HG02970 (cell line): Measurements from ENCODE around the gene ZNF837.
A peak's percentile ranks its signal among the peaks of the same experiment; 100 is the strongest.
"Not testable (repeated sequence)": the region's sequence is repeated elsewhere in the genome, so short reads cannot be mapped to it uniquely, and the experiment has no call there.

Source experiments
- ATAC-seq: cut with Tn5 transposase; IDR thresholded peaks from one replicate; pipeline ENCODE4 v1.9.1; 2021; ENCODE audit warnings: mild to moderate bottlenecking, moderate library complexity, moderate number of reproducible peaks; ENCODE audit not compliant: unreplicated experiment, low FRiP score

ZNF837 gene

DNA sequence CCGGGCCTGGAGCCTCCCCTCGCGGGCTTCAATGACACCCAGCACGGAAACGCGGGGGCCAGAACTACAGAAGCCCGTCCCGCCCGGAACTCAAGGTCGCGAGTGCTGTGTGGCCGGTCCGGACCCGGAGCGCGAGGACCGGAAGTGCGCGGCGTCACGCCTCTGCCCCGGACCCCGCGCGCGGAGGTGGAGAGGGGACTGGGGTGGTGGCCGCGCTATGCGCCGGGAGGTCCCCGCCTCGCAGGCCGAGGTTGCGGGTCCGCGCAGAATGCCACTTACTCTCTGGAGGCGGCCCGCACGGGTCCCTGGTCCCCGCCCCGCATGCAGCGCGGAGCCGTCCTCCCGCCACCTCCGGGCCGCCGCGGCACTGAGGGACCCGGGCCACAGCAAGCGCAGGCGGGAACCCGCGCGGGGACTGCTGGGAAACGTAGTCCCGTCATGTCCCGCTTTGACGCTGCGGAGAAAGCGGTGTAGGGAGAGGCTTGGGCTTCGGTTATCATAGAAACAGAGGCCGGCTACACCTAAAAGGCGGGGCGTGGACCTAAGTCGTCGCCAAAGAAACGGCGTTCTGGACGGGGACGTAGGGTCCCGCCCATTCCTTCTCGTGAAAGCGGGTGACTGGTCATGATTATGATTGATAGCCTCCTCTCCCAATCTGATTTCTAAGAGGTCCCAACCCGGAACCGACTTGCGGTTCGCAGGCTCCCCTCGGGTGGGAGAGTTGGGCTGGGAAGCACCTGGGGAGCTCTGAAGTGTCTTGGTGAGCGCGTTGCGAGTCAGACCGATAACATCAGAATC, at the start of gene ZNF837:
TSS of gene ZNF837 (minus strand) at position 369 of the 798 bp plus-strand sequence. CDS start 11,698 bp downstream, outside the sequence.
- peak; percentile 78 for ATAC-seq

DNA sequence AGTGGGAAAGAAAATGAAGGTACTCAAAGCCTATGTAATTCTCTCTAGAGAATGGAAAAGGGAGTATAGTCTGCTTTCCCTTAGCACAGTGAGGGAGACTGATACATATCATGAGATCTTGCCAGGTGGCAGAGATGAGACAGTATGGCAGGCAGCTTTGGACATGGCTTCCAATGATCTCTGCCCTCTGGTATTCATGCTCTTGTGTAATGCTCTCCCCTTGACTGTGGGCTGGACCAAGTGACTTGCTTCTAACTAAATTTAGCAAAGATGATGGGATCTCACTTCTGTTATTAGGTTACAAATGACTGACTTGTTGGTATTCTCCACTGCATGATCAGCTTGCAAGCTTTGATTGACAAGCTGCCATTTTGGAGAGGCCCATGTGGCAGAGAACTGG, 48.9 kb upstream of the ZNF837 start:
- no peak for ATAC-seq

DNA sequence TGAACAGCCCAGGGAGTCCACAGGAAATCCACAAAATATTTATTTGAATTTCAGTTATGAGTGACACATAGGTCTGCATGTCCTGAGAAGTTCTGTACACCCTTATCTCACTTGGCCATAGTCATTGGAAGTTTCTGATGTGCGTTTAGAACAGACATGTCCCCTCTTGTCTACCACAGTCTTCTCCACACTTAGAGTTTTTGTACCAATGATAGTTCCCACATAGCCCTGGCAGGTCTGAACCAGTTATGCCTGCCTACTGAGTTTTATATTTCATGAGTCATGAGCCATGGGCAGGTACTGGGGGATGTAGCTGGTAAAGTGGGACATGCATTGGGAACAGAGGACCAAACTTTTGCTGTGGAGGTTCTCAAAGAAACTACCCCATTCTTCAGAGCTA, 47.8 kb upstream of the ZNF837 start:
- ATAC-seq = no peak

DNA sequence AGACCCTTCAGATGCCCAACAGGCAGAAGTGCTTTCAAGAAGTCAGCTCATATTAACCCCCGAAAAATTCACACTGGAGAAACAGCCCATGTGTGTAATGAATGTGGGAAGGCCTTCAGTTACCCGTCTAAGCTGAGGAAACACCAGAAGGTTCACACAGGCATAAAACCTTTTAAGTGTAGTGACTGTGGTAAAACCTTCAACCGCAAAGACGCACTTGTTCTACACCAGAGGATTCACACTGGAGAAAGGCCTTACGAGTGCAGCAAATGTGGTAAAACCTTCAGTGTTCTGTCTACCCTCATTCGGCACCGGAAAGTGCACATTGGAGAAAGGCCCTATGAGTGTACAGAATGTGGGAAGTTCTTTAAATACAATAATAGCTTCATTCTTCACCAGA, 36.2 kb upstream of the ZNF837 start:
- no peak for ATAC-seq

DNA sequence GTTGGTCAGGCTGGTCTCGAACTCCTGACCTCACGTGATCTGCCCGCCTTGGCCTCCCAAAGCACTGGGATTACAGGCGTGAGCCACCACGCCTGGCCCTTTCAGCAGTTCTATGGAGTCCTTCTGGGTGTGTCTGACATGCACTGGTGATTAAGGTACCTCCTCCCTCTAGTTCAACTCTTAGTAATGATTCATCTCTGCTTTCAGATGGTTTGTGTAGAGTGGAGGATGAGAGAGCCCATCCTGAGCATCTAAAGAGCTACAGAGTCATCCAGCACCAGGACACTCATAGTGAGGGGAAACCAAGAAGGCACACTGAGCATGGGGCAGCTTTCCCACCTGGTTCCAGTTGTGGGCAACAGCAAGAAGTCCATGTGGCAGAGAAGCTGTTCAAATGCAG, 35.8 kb upstream of the ZNF837 start:
- ATAC-seq = no peak

DNA sequence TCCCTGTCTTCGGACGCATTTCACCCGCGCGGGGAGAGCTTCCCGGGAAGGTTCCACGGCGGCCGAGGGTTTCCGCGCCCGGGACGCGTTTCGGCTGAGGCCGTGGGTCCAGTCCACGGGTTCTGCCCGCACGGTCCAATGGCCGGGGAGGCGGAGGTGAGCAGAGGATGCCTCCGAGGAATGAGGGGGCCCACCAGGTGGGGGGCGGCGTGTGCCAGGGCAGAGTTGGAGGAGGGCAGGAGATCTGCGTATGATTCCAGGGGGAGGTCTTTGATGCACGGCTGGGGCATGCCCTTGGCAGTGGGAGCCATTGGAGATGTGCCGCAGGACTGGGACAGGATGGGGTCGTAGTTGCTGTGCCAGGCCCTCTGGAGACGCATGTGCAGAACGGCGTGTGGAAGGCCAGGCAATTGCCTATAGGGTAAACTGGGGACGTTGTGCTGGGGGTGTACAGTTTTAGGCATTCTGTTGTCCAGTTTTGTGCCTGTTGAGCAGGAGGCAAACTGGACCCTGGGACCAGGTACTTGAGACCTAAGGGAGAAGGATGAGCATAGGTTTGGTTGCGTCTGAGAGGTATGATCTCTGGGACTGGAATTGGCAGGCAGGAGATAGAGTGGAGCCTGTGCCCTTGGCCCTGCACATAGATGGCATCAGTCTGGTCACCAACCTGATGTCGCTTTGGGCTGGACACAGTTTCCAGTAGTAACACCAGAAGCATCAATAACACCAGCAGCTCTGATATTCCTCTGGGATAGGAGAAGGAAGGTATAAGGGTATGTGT, 28.4 kb upstream of the ZNF837 start:
- no peak for ATAC-seq

DNA sequence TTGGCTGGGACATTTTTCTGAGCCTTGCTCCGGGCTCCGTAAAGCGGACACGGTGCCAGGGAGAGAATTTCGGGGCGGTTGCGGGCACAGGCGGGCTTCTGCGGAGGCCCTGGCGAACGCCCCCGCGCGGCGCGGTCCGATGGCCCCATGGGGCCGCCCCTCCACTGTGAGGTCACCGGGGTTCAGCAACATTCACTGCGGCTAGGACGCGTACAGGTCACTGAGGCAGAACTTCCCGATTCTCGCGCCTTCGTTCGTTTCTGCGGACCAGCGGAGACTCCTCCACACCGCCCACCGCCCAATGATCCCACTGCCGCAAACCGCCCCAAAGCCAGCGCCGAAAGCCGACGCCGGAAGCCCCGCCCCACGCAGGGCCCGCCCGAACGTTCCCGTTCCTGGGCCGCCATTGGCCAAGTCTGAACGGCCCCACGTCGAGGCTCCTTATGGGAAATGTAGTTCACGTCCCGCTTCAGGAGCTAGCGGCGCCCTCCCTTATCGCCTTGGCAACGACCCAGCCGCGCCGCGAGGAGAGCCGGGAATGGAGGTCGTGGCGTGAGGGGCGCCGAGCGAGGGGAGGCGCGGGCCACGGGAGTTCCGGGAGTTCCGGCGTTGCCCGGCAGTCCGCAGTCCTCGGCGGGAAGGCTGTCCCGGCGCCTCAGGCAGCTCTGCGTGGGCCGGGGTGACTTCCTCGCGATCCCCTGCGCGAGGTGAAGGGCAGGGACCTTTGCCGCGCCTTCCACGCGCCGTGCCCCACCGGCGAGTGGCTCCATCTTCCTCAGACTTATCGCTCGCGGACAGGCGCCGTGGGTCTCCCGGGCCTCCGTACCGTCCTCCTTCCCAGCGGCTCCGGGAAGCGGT, 27.6 kb upstream of the ZNF837 start, which contains the start of gene ZNF584:
TSS of gene ZNF584 (plus strand) at position 498 of the 858 bp plus-strand sequence. CDS start 499 bp downstream, outside the sequence.
- ATAC-seq = peak; percentile 93

DNA sequence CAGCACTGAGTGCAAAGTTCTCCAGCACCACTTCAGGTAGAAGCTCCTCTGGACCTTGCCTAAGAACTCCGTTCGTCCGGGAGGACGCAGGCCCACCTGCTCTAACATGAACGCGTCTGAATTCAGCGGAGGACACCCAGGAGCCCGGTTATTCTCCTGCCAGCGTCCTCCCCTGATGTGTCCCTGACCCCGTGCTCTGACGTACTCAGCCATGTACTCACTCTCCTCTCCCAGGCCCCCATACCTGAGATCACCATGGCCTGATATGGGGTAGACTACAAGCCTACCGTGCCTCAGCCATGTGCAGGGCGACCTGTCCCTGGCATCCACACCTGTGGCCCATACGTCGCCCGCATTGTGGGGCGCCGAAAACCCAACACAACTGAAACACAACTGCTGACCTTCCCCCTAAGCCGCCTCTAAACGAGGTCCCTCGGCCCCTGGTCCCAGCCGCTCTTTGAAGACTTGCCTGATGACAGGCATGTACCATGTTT, 26.9 kb upstream of the ZNF837 start:
- no peak for ATAC-seq

DNA sequence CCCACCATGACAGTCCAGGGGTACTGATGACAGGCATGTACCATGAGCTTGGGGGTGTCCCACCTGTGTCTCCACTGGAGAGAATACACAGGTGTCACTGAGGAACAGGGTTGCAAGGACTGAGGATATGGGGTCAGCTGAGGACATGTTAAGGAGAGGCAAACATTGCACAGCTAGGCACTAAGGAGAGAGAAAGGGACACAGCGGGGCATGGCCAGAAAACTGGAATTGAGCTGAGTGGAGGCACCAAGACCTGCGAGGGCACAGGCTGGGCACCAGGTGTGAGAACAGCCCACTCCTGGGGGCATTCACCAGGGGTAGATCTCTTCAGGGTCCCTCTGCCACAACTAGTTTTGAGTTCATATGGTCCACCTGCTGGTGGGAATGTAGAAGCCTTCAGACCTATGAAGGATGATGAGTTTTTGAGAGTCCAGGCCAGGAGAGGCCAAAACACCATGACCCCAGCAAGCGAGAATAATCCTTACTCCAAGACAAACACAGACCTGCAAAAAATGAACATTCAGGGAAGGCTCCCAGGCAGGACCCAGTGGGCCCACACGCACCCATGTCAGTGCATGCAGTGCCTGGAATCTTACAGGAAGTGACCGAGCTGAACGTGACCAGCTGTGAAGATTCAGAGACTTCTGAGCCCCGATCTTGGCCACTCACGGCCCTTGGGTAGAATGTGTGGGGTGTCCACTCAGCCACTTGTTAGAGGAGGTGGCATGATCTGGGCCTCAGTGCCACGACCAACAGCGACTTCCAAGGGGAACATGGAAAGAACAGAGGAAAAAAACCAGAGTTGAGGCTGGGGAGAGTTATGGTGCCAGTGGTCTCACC, 26.2 kb upstream of the ZNF837 start:
- no peak for ATAC-seq

DNA sequence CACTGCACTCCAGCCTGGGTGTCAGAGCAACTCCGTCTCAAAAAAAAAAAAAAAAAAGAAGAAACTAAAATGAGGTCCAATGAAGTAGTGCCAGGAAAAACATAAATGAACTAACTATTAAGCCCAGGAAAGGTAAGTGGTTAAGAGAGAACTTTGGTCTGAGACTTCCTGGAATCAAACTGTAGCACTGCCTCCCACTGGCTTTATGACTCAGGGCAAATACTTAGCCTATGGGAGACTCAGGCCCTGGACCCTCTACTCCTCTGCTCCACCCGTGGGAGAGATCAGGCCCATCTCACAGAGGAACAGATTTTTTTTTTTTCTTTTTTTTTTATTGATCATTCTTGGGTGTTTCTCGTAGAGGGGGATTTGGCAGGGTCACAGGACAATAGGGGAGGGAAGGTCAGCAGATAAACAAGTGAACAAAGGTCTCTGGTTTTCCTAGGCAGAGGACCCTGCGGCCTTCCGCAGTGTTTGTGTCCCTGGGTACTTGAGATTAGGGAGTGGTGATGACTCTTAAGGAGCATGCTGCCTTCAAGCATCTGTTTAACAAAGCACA, 23.2 kb upstream of the ZNF837 start:
- not testable (repeated sequence) for ATAC-seq

DNA sequence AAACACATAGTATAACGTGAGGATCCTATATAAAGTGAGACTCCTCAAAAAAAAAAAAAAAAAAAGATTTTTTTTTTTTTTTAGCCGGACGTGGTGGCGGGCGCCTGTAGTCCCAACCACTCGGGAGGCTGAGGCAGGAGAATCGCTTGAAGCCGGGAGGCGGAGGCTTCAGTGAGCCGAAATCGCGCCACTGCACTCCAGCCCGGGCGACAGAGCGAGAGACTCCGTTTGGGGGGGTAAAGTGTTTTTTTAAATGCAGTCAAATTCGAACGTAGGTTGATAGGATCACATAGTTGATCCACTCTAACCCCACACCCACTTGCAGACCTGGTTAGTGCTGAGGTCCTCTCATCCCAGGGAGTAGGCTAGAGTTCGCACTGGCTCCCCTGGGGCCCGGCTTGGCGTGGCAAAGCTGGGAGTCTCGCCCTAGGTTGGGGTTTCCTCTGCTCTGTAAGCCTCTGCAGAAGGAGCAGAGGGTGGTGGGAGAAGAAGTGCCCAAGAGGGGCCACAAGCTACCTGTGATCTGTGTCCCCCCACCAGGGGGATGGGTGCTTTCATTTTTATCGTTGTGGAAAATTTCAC, 21.1 kb upstream of the ZNF837 start:
- ATAC-seq = no peak

DNA sequence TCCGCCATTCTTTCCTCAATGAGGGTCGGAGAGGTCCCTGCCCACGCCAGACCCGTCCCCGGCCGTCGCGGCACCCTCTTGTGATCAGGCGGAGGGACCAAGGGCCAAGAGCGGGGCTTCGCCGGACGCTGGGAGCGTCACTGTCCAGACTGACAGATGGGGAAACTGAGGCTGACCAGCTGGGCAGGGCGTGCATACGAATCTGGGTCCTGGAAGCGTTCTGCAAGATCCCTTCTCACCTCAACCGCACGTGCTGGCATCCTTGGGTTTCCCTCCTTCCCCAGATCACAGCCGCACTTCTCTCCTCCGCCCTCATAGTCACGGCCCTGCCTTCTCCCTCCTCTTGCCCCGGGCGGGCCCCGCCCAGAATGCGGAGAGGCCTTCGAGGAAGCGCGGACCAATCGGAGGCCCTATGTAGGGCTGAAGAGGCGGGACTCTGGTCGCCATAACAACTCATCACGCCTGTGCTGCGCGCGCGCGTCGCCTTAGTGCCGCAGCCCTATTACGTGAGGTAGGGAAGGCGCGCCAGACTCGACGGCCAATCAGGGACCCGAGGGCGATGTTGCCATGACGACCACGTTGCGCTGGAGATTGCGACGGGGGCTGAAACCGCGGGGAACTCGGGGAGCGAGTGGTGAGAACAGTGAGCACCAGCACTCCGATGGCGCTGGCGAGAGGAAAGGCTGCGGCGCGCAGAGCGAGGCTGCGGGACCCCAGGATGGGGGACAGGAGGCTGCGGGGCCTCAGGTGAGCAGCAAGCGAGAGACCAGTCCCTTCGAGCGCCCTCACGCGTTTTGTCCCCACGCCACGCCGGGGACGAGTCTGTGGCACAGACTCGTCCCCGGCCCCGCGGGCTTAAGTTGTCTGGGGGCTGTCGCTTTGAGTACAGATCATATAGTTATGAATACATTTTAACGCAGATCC, 20.3 kb upstream of the ZNF837 start:
- ATAC-seq = peak; percentile 98

DNA sequence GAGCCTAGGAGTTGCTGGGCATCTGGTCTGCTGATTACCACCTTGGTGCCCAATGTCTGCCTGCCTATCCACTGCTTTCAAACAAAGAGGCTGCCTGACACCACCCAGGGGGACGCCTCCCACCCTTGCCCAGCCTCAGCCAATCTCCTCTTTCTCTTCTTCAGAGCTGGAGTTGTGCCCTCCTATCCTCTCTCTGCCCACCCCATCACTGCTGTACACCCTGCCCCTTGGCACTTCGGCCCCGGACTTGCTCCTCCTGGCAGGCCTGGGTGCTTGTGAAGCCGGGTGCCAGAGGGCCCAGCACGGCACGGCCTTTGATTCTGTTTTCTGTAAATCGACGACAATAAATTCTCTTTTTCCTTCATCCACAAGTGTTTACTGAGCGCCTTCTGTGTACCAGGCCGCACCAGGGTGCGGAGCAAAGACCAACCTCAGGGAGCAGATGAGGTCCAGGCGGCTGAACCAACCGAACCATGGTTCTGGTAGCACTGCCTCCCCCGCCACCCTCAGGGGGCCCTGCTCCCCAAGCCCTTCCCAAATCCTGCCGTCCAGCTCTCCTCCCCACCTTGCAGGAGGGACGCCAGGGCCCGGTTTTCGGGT, 19.6 kb upstream of the ZNF837 start:
- ATAC-seq = no peak

DNA sequence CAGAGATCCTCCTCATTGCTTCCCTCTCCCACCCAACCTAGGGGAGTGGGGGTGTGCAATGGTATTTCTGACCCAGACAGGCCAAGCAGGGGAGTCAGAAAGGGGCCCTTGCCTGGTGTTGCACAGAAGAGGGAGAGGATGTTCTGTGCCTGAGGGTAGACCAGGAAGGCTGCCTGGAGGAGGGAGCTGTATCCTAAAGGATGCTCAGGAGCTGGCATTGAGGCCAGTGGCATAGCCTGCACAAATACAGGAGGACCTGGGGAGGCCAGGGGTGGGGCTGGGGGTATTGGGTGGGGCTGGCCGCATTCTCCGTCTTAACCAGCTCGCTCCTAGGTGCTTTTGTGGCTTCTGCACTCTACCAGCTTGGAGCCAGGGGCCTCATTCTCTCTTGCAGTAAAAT, 19.1 kb upstream of the ZNF837 start:
- ATAC-seq = no peak

DNA sequence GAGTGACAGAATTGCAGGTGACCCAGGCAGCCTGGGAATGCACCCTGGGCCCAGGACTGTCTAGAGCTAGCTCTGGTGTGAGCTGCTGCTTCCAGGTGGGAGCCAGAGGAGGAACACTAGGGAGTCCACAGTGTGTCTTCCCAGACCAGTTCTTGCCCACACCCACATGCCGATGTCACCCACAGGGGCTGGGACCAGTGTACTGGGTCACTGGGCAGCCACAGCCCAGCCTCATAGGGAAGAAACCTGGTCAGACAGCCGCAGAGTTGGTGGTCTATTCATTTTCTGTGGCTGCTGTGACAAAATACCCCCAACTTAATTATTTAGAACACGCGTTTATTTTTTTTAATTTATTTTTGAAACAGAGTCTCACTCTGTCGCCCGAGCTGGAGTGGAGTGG, 17.7 kb upstream of the ZNF837 start:
- no peak for ATAC-seq

DNA sequence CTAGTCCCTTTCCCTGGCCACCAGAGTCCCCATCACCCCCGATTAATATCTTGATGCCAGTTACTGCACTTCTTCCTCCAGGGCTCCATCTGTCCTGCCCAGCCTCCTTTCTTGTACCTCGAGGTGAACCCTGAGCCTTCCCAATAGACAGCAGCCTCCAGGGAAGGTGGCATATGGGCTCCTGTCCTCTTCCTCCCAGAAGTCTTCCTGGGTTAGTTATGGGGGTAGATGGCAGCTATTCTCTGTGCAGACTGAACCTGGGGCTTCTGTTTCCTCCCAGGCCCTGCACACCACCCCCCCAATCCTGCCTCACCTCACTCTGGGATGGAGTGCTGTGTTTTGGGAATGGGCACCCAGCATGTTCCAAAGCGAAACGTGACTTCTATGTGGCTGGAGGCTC, 17.3 kb upstream of the ZNF837 start:
- ATAC-seq = no peak

DNA sequence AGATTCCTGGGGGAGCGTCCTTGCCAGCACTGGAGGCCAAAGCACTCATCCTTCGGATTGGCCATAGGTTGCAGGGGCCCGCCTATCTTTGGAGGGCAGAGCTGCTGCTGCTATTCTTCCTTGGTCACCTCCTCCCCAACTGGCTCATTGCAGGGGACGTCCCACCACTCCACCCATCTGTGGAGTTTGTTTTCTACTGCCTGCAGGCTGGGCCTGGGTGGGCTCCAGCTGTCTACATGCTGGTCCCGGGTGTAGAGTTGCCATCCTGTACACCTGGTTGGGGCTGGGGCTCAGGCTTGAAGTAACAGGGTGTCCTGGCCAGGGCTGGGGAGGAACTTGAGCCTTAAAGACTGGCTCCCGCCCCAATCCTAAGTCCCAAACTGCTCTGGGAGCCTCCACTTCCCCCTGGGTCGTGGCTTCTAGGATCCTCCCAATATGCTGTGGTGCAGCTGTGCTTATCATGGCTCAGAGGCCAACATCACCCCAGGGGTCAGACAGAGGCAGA, 16.8 kb upstream of the ZNF837 start:
- ATAC-seq = no peak
